H1 (cell line): ENCODE results near the gene RAB3A. TPM values are rescaled to one million over a fixed set of nuclear protein-coding genes. Genes with fewer than 3 reads are reported as not detected.

Experiments used
- CTCF ChIA-PET: fragments of 300-600 bp; sonication (Branson Sonifier 250); formaldehyde crosslinking; loops from one replicate; lab custom pipeline; 2021; ENCODE audit not compliant: partially characterized antibody; lab: Charles Lee
- POLR2A ChIA-PET: fragments of 300-600 bp; sonication (Branson Sonifier 250); formaldehyde crosslinking; loops from one replicate; lab custom pipeline; 2021; ENCODE audit warnings: inconsistent platforms; ENCODE audit not compliant: partially characterized antibody; lab: Charles Lee
- DNase-seq, 2 experiments: peaks; one replicate each; pipeline versions ENCODE4 v3.0.0 to v3.0.0-alpha.2; 2010 to 2022; ENCODE audit warnings: low spot score in 2 of 2, low read depth in 1 of 2, mixed read lengths in 1 of 2
- FAIRE-seq: peaks from 2 replicates; lab custom pipeline; 2011; peaks lifted over from hg19 to GRCh38; lab: Jason Lieb, UNC
- H2AFZ ChIP-seq: 2 replicates; pipeline ENCODE4 v1.8.1; 2012; ENCODE audit warnings: low read length, inconsistent platforms
- H2AK5ac ChIP-seq: 2 replicates; pipeline ENCODE4 v1.6.1; 2013; ENCODE audit warnings: low read depth, low read length
- H2BK120ac ChIP-seq: replicated peaks from 2 replicates; pipeline ENCODE3; 2013; ENCODE audit warnings: low read depth, low read length, inconsistent platforms
- H2BK12ac ChIP-seq: 2 replicates; pipeline ENCODE4 v1.6.1; 2013; ENCODE audit warnings: low read depth, low read length
- H2BK15ac ChIP-seq: 2 replicates; pipeline ENCODE4 v1.6.1; 2013; ENCODE audit warnings: low read length
- H2BK20ac ChIP-seq: 2 replicates; pipeline ENCODE4 v1.6.1; 2013; ENCODE audit warnings: low read length
- H2BK5ac ChIP-seq: 2 replicates; pipeline ENCODE4 v1.6.1; 2013; ENCODE audit warnings: low read depth, low read length
- H3K14ac ChIP-seq: 2 replicates; pipeline ENCODE4 v1.6.1; 2013; ENCODE audit warnings: inconsistent platforms; ENCODE audit not compliant: insufficient read length
- H3K18ac ChIP-seq: 2 replicates; pipeline ENCODE4 v1.6.1; 2013; ENCODE audit warnings: low read length; ENCODE audit errors: extremely low read depth
- H3K23ac ChIP-seq: 2 replicates; pipeline ENCODE4 v1.6.1; 2013; ENCODE audit warnings: inconsistent platforms; ENCODE audit not compliant: insufficient read length
- H3K23me2 ChIP-seq: 2 replicates; pipeline ENCODE4 v1.6.1; 2013; ENCODE audit warnings: low read depth, low read length
- H3K27ac ChIP-seq: 2 replicates; pipeline ENCODE4 v1.6.1; 2011; ENCODE audit warnings: low read depth, low read length, inconsistent platforms
- H3K27me3 ChIP-seq, 4 experiments: replicated peaks in 1 of 4; 1 replicate in 1 of 4; 2 replicates in 3 of 4; pipeline versions ENCODE4 v1.6.1 to v1.8.1; 2011 to 2013; ENCODE audit warnings: low read length in 3 of 4, mild to moderate bottlenecking in 3 of 4, inconsistent platforms in 2 of 4, mixed read lengths in 2 of 4, moderate library complexity in 1 of 4; ENCODE audit not compliant: control insufficient read depth in 3 of 4, insufficient read depth in 3 of 4; ENCODE audit errors: extremely low read depth in 1 of 4
- H3K36me3 ChIP-seq, 4 experiments: 2 replicates each; pipeline versions ENCODE4 v1.6.1 to v1.8.1; 2011 to 2013; ENCODE audit warnings: mild to moderate bottlenecking in 4 of 4, low read length in 3 of 4, moderate library complexity in 2 of 4, control low read depth in 1 of 4, inconsistent platforms in 1 of 4; ENCODE audit not compliant: insufficient read depth in 4 of 4, control insufficient read depth in 2 of 4
- H3K4ac ChIP-seq: replicated peaks from 2 replicates; pipeline ENCODE3; 2013; ENCODE audit warnings: low read length, low read depth, mixed read lengths, inconsistent platforms; ENCODE audit not compliant: insufficient read length
- H3K4me1 ChIP-seq, 4 experiments: replicated peaks in 1 of 4; 1 replicate in 1 of 4; 2 replicates in 3 of 4; pipeline versions ENCODE4 v1.6.1 to v1.8.1; 2011 to 2013; ENCODE audit warnings: low read length in 3 of 4, inconsistent platforms in 2 of 4, mixed read lengths in 1 of 4; ENCODE audit not compliant: insufficient read depth in 4 of 4, control insufficient read depth in 3 of 4
- H3K4me2 ChIP-seq, 2 experiments: 2 replicates each; pipeline versions ENCODE4 v1.6.1 to v1.8.1; 2011 to 2013; ENCODE audit warnings: low read depth in 2 of 2, low read length in 2 of 2, control low read depth in 1 of 2, inconsistent platforms in 1 of 2, mild to moderate bottlenecking in 1 of 2; ENCODE audit not compliant: insufficient read depth in 1 of 2
- H3K4me3 ChIP-seq, 4 experiments: fragments of 200-600, 300-600 bp in 1 of 4; sonication (generic), shearing (Covaris generic), sonication (Bioruptor Twin) in 1 of 4; 2 replicates each; pipeline versions ENCODE4 v1.5.1 to v1.8.1; 2011 to 2016; ENCODE audit warnings: low read length in 4 of 4, low read depth in 3 of 4, control low read depth in 2 of 4, inconsistent platforms in 2 of 4, mild to moderate bottlenecking in 2 of 4, mixed read lengths in 1 of 4, moderate library complexity in 1 of 4; ENCODE audit not compliant: insufficient read depth in 2 of 4; ENCODE audit errors: extremely low read depth in 1 of 4
- H3K56ac ChIP-seq: replicated peaks from 2 replicates; pipeline ENCODE3; 2013; ENCODE audit warnings: low read depth, mild to moderate bottlenecking, mixed read lengths, low read length, inconsistent platforms; ENCODE audit not compliant: insufficient read length
- H3K79me1 ChIP-seq: 2 replicates; pipeline ENCODE4 v1.6.1; 2013; ENCODE audit warnings: low read depth, low read length, control low read depth
- H3K79me2 ChIP-seq, 2 experiments: 2 replicates each; pipeline versions ENCODE4 v1.6.1 to v1.8.1; 2012 to 2013; ENCODE audit warnings: low read length in 2 of 2, mild to moderate bottlenecking in 2 of 2, inconsistent platforms in 1 of 2; ENCODE audit not compliant: insufficient read depth in 2 of 2, control insufficient read depth in 1 of 2
- H3K9ac ChIP-seq, 4 experiments: replicated peaks in 1 of 4; 1 replicate in 1 of 4; 2 replicates in 3 of 4; pipeline versions ENCODE4 v1.6.1 to v1.8.1; 2011 to 2013; ENCODE audit warnings: low read depth in 3 of 4, low read length in 3 of 4, control low read depth in 2 of 4, mild to moderate bottlenecking in 2 of 4, moderate library complexity in 2 of 4, inconsistent platforms in 1 of 4; ENCODE audit errors: extremely low read depth in 1 of 4
- H3K9me3 ChIP-seq, 2 experiments: 2 replicates each; pipeline versions ENCODE4 v1.6.1 to v1.8.1; 2012 to 2013; ENCODE audit warnings: mild to moderate bottlenecking in 2 of 2, moderate library complexity in 2 of 2, control low read depth in 1 of 2, inconsistent platforms in 1 of 2, low read depth in 1 of 2, low read length in 1 of 2, mixed read lengths in 1 of 2; ENCODE audit not compliant: insufficient read depth in 2 of 2
- H4K20me1 ChIP-seq, 2 experiments: replicated peaks in 1 of 2; 2 replicates each; pipeline versions ENCODE3 to v1.8.1; 2011 to 2013; ENCODE audit warnings: inconsistent platforms in 2 of 2, low read length in 2 of 2, mild to moderate bottlenecking in 1 of 2; ENCODE audit not compliant: insufficient read depth in 2 of 2, control insufficient read depth in 1 of 2
- H4K5ac ChIP-seq: 2 replicates; pipeline ENCODE4 v1.6.1; 2013; ENCODE audit warnings: low read length, low read depth, mixed read lengths, inconsistent platforms; ENCODE audit not compliant: insufficient read length
- H4K8ac ChIP-seq: 2 replicates; pipeline ENCODE4 v1.8.0; 2013; ENCODE audit warnings: mild to moderate bottlenecking, moderate library complexity, low read length, inconsistent platforms; ENCODE audit not compliant: insufficient read depth; ENCODE audit errors: extremely low read depth
- H4K91ac ChIP-seq: replicated peaks from 2 replicates; pipeline ENCODE3; 2013; ENCODE audit warnings: low read length, mixed read lengths, inconsistent platforms; ENCODE audit not compliant: insufficient read length
- CBX5 ChIP-seq: fragments of 300-800, 300-1000 bp; sonication (generic); IDR thresholded peaks from 2 replicates; pipeline ENCODE4 v1.7.1; 2016; ENCODE audit warnings: antibody characterized with exemption, low read length, low read depth
- CREB1 ChIP-seq: IDR thresholded peaks from 2 replicates; pipeline ENCODE4 v1.6.1; 2012; ENCODE audit warnings: inconsistent platforms
- E2F6 ChIP-seq: IDR thresholded peaks from 2 replicates; pipeline ENCODE4 v1.6.1; 2012; ENCODE audit warnings: inconsistent platforms
- JUN ChIP-seq: IDR thresholded peaks from 2 replicates; pipeline ENCODE4 v1.6.1; 2011; ENCODE audit warnings: low read depth, mild to moderate bottlenecking, improper control_type of control experiment, low read length
- JUND ChIP-seq: IDR thresholded peaks from 2 replicates; pipeline ENCODE4 v1.6.1; 2011; ENCODE audit warnings: mild to moderate bottlenecking, improper control_type of control experiment, low read length
- RAD21 ChIP-seq, 2 experiments: IDR thresholded peaks in 1 of 2; conservative IDR thresholded peaks in 1 of 2; 2 replicates each; pipeline ENCODE4 v1.6.1; 2011; ENCODE audit warnings: low read depth in 2 of 2, low read length in 2 of 2, improper control_type of control experiment in 1 of 2, inconsistent platforms in 1 of 2, mild to moderate bottlenecking in 1 of 2, moderate library complexity in 1 of 2
- RBBP5 ChIP-seq: IDR thresholded peaks from 2 replicates; pipeline ENCODE4 v1.7.1; 2012; ENCODE audit warnings: low read depth, mild to moderate bottlenecking, inconsistent platforms, low read length, moderate library complexity, borderline replicate concordance
- RFX5 ChIP-seq: IDR thresholded peaks from 2 replicates; pipeline ENCODE4 v1.6.1; 2011; ENCODE audit warnings: low read depth, low read length, improper control_type of control experiment, borderline replicate concordance
- RXRA ChIP-seq: IDR thresholded peaks from 2 replicates; pipeline ENCODE4 v1.6.1; 2011; ENCODE audit warnings: low read depth, mild to moderate bottlenecking, low read length, moderate library complexity; ENCODE audit not compliant: insufficient read depth
- SIN3A ChIP-seq, 2 experiments: IDR thresholded peaks in 1 of 2; conservative IDR thresholded peaks in 1 of 2; 2 replicates each; pipeline ENCODE4 v1.6.1; 2011 to 2012; ENCODE audit warnings: low read length in 2 of 2, improper control_type of control experiment in 1 of 2, low read depth in 1 of 2, mild to moderate bottlenecking in 1 of 2
- TCF12 ChIP-seq: IDR thresholded peaks from 2 replicates; pipeline ENCODE4 v1.6.1; 2011; ENCODE audit warnings: low read depth, mild to moderate bottlenecking, low read length
- TEAD4 ChIP-seq: IDR thresholded peaks from 2 replicates; pipeline ENCODE4 v1.6.1; 2012; ENCODE audit warnings: low read depth, low read length, inconsistent platforms, mixed read lengths
- WGBS, 2 experiments: shearing (Covaris generic) in 1 of 2; methylation state at CpG; one replicate each; pipeline versions ENCODE4 v1.1.6 to v1.1.7; 2013 to 2015; ENCODE audit warnings: low lambda C conversion rate in 2 of 2, mixed read lengths in 2 of 2, inconsistent platforms in 1 of 2, low coverage in 1 of 2, missing lambda C conversion rate in 1 of 2; ENCODE audit not compliant: insufficient replicate concordance in 2 of 2, insufficient coverage in 1 of 2, insufficient read length in 1 of 2; ENCODE audit errors: extremely low coverage in 1 of 2, missing lambda C conversion rate in 1 of 2; 5-methylcytosine and 5-hydroxymethylcytosine counted together
- polyA plus RNA-seq, 7 experiments: library from polyadenylated mRNA; depleted of rRNA in 3 of 7; stranded (reverse) in 5 of 7; unstranded in 2 of 7; fragments of >200 nt in 5 of 7; fragments of 200-250 nt in 2 of 7; gene quantifications; 1 replicate in 5 of 7; 2 replicates in 1 of 7; 4 replicates in 1 of 7; pipeline versions ENCODE4 v1.2.1 to v1.2.3, GENCODE V29; 2011 to 2013; ENCODE audit warnings: missing spikeins in 2 of 7, mixed read lengths in 2 of 7
- total RNA-seq: library from RNA; stranded (reverse); fragmentation: NEBNext Ultra II Directional; extraction: Animal tissue kit (Norgen Biotek cat#: 25700); gene quantifications from 2 replicates; pipeline ENCODE4 v1.2.1, GENCODE V29; 2021

RAB3A gene
- total and polyA plus RNA-seq, 2 of the 8 experiments (the other 6 are each of a cell fraction or from before 2014, with no cell fraction given), result 13.6 to 14.2 TPM

- CTCF ChIA-PET, result interaction anchor here (0.6 to 10.1 kb wide), 21 partner anchors 10 to 1881 kb away, joined by 3 to 140 read pairs (median 5); partner anchors contain the start of genes MPV17L2 and RAB3A
- Histone ChIP-seq H2BK20ac (no peak overlapping the region), H2AK5ac (no peak overlapping the region), H3K9me3 (no peaks in the 10 kb centered on the region), H4K5ac (no peak overlapping the region), H2BK12ac (no peak overlapping the region), H3K4me2 (peak overlapping the region; percentile 91 to 96), H2BK15ac (no peak overlapping the region), H3K23me2 (peaks cover 7% of the 10 kb centered on the region), H4K8ac (no peak overlapping the region), H3K56ac (no peak overlapping the region), H3K36me3 (no peaks in the 10 kb centered on the region), H3K23ac (no peak overlapping the region), H3K14ac (no peak overlapping the region), H3K4me3 (peak overlapping the region; percentile 11 to 54 (median 32); a peak in 7 of 8 replicates), H3K27ac (no peak overlapping the region), H3K18ac (no peak overlapping the region), H4K20me1 (no peaks in the 10 kb centered on the region), H2AFZ (no peak overlapping the region), H3K79me2 (no peaks in the 10 kb centered on the region), H3K4ac (no peak overlapping the region), H3K27me3 (no peaks in the 10 kb centered on the region), H3K79me1 (no peaks in the 10 kb centered on the region), H2BK5ac (no peak overlapping the region), H3K4me1 (peaks cover 6 to 20% (median 14%) of the 10 kb centered on the region in 4 experiments), H4K91ac (no peak overlapping the region), H2BK120ac (no peak overlapping the region), H3K9ac (no peak overlapping the region)
- FAIRE-seq, result no peak
- DNase-seq, result peak in 1 of 2 experiments; percentile 95
- POLR2A ChIA-PET, result interaction anchor here (0.8 to 4.4 kb wide), 15 partner anchors 9 to 155 kb away, joined by 3 to 43 read pairs (median 5); partner anchors contain the start of genes JUND and RAB3A
- 26% methylated on average over 32 of the region's 37 CpGs; no CpG with 5 or more reads in 1 of the 2 experiments for WGBS, 2 experiments
- no peak for TF ChIP-seq CBX5
- TF ChIP-seq E2F6, result no peak
- TF ChIP-seq JUN, result no peak
- no peak for TF ChIP-seq RXRA
- TF ChIP-seq RAD21 (IDR thresholded peaks at IDR 0.05 in 1 of 2, conservative IDR thresholded peaks at IDR 0.05 in 1 of 2; ENCODE audit: low read depth in 2 of 2, low read length in 2 of 2), result no peak
- TF ChIP-seq TEAD4, result no peak
- TF ChIP-seq TCF12, result no peak
- TF ChIP-seq JUND, result no peak
- no peak for TF ChIP-seq RBBP5
- no peak for TF ChIP-seq RFX5
- TF ChIP-seq CREB1, result peak; percentile 53
- peak; percentile 99 to 100 for TF ChIP-seq SIN3A (conservative IDR thresholded peaks at IDR 0.05 in 1 of 2, IDR thresholded peaks at IDR 0.05 in 1 of 2; ENCODE audit: low read depth in 1 of 2, low read length in 2 of 2)
These were observed 29.5 kb upstream of the RAB3A start for GRCh38 chr19:18233224-18233825.
